ENCODE results near the gene MLLT6.

Gene MLLT6

GRCh38 chr17:38715216-38715943, 10.3 kb downstream of the MLLT6 start:
- TF ChIP-seq, protein P1, sequence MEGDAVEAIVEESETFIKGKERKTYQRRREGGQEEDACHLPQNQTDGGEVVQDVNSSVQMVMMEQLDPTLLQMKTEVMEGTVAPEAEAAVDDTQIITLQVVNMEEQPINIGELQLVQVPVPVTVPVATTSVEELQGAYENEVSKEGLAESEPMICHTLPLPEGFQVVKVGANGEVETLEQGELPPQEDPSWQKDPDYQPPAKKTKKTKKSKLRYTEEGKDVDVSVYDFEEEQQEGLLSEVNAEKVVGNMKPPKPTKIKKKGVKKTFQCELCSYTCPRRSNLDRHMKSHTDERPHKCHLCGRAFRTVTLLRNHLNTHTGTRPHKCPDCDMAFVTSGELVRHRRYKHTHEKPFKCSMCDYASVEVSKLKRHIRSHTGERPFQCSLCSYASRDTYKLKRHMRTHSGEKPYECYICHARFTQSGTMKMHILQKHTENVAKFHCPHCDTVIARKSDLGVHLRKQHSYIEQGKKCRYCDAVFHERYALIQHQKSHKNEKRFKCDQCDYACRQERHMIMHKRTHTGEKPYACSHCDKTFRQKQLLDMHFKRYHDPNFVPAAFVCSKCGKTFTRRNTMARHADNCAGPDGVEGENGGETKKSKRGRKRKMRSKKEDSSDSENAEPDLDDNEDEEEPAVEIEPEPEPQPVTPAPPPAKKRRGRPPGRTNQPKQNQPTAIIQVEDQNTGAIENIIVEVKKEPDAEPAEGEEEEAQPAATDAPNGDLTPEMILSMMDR (IDR thresholded peaks at IDR 0.05; ENCODE audit: low read depth, low read length, missing control alignments) = no peak
- DNase-seq (ENCODE audit: low read depth) = no peak

DNA sequence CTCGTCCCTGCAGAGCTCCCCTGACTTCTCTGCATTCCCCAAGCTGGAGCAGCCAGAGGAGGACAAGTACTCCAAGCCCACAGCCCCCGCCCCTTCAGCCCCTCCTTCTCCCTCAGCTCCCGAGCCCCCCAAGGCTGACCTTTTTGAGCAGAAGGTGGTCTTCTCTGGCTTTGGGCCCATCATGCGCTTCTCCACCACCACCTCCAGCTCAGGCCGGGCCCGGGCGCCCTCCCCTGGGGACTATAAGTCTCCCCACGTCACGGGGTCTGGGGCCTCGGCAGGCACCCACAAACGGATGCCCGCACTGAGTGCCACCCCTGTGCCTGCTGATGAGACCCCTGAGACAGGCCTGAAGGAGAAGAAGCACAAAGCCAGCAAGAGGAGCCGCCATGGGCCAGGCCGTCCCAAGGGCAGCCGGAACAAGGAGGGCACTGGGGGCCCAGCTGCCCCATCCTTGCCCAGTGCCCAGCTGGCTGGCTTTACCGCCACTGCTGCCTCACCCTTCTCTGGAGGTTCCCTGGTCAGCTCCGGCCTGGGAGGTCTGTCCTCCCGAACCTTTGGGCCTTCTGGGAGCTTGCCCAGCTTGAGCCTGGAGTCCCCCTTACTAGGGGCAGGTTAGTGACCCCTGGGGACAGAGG, 11.4 kb downstream of the MLLT6 start:
- TF ChIP-seq, protein P1 (IDR thresholded peaks at IDR 0.05; ENCODE audit: low read depth, low read length, missing control alignments) = no peak
- no peak overlapping the region for H3K4me3 ChIP-seq (ENCODE audit: low read depth, low read length)
- no peak for DNase-seq (ENCODE audit: low read depth)

More at GRCh38 chr17:38715216-38715943, 10.3 kb downstream of the MLLT6 start:
- H3K4me3 ChIP-seq (ENCODE audit: low read depth, low read length) = no peak overlapping the region

GRCh38 chr17:38717139-38717745, 12.2 kb downstream of the MLLT6 start:
- no peak for DNase-seq (ENCODE audit: low read depth)
- H3K4me3 ChIP-seq (ENCODE audit: low read depth, low read length) = no peak overlapping the region
- TF ChIP-seq, protein P1 (IDR thresholded peaks at IDR 0.05; ENCODE audit: low read depth, low read length, missing control alignments) = no peak

GRCh38 chr17:38719289-38719942, 14.3 kb downstream of the MLLT6 start:
- TF ChIP-seq, protein P1 (IDR thresholded peaks at IDR 0.05; ENCODE audit: low read depth, low read length, missing control alignments) = no peak
- DNase-seq (ENCODE audit: low read depth) = no peak

DNA sequence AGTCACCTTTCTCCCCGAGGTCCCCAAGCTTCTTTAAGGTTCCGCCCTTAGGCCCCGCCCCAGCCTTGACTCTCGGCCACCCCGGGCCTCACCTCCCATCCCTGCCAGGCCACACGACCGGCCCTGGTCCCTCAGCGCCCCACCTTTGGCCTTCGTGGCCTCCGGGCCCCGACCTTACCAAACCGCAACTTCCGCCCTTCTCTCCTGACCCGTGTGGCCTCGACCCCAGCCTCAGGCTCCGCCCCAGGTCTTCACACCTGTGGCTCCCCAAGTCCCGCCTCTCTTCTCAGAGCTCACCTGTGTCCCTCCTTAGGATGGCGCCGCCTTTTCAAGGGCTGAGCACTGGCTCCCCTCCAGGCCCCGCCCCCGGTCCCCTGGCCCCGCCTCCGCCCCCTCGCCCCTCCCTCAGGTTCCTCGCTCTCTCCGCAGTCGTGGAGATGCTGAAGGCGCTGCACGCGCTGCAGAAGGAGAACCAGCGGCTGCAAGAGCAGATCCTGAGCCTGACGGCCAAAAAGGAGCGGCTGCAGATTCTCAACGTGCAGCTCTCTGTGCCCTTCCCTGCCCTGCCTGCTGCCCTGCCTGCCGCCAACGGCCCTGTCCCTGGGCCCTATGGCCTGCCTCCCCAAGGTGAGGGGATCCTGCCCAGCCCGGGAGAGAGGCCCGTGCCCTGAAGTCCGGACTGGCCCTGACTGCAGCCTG, 15.0 kb downstream of the MLLT6 start:
- DNase-seq (ENCODE audit: low read depth) = no peak
- TF ChIP-seq, protein P1 (IDR thresholded peaks at IDR 0.05; ENCODE audit: low read depth, low read length, missing control alignments) = no peak
- H3K4me3 ChIP-seq (ENCODE audit: low read depth, low read length) = no peak overlapping the region

More at GRCh38 chr17:38719289-38719942, 14.3 kb downstream of the MLLT6 start:
- H3K4me3 ChIP-seq (ENCODE audit: low read depth, low read length) = no peak overlapping the region

GRCh38 chr17:38720941-38721340, 15.9 kb downstream of the MLLT6 start:
- TF ChIP-seq, protein P1 (IDR thresholded peaks at IDR 0.05; ENCODE audit: low read depth, low read length, missing control alignments) = no peak
- H3K4me3 ChIP-seq (ENCODE audit: low read depth, low read length) = no peak overlapping the region
- no peak for DNase-seq (ENCODE audit: low read depth)
